Heart left ventricle (tissue), 13 donors: ENCODE measurements around the gene ZFAND4.

Experiments used
- POLR2A ChIP-seq, 2 donors: fragments of 450-650 bp; IDR thresholded peaks; one replicate each; pipeline ENCODE4 v1.6.1; 2017; ENCODE audit warnings: antibody characterized with exemption in 2 of 2, mild to moderate bottlenecking in 2 of 2, moderate library complexity in 2 of 2
- TF ChIP-seq, protein P1 (sequence below), 12 donors: fragments of 200-600 bp; sonication (generic) in 4 of 12; IDR thresholded peaks; one replicate each; pipeline versions ENCODE4 v1.5.0 to v1.8.0; 2018 to 2022; ENCODE audit warnings: antibody characterized with exemption in 12 of 12, mild to moderate bottlenecking in 5 of 12
- donor health status: ischemic (EF 13 %, LVEDD 7.1; RV severe dilation, severe dysfunction).
- donor health status: DM: no; HTN: yes; CAD: no.
- donor health status: DM: no; HTN: no; CAD: no.
- donor health status: ischemic (EF 25% LVEDD 6.9; RV normal size, moderate dysfunction).
- donor health status: ischemic (EF 25% LVEDD 5.7; RV mildly dilated, moderate dysfunction).
- donor health status: ischemic (EF 35%, LVEDD 5.7; RV mildly dilated, moderate dysfunction).
- donor health status: nonischemic (EF 11% LVEDD 7.7; RV severe dilation, severe dysfunction).
- donor health status: DM: yes; HTN: yes; CAD: no.
- donor health status: PGD.
- donor health status: ischemic (EF 29% LVEDD 5.4; RV normal size, mild dysfunction).
- donor health status: nonischemic (EF 23%, LVEDD 6.1; RV moderate dilation, normal function).

- TF ChIP-seq, protein P1, sequence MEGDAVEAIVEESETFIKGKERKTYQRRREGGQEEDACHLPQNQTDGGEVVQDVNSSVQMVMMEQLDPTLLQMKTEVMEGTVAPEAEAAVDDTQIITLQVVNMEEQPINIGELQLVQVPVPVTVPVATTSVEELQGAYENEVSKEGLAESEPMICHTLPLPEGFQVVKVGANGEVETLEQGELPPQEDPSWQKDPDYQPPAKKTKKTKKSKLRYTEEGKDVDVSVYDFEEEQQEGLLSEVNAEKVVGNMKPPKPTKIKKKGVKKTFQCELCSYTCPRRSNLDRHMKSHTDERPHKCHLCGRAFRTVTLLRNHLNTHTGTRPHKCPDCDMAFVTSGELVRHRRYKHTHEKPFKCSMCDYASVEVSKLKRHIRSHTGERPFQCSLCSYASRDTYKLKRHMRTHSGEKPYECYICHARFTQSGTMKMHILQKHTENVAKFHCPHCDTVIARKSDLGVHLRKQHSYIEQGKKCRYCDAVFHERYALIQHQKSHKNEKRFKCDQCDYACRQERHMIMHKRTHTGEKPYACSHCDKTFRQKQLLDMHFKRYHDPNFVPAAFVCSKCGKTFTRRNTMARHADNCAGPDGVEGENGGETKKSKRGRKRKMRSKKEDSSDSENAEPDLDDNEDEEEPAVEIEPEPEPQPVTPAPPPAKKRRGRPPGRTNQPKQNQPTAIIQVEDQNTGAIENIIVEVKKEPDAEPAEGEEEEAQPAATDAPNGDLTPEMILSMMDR (IDR thresholded peaks at IDR 0.05) = no peak
- TF ChIP-seq POLR2A (IDR thresholded peaks at IDR 0.05) = no peak
These were observed 96.5 kb downstream of the ZFAND4 start for GRCh38 chr10:45575966-45576597.
